GM21737 (cell line): ENCODE measurements around the gene SLC35G2.
"Not testable (repeated sequence)": the region's sequence is repeated elsewhere in the genome, so short reads cannot be mapped to it uniquely, and the experiment has no call there.

Experiments
- ATAC-seq: cut with Tn5 transposase; IDR thresholded peaks from one replicate; pipeline ENCODE4 v1.9.1; 2021; ENCODE audit warnings: mild to moderate bottlenecking, moderate library complexity; ENCODE audit not compliant: unreplicated experiment

The SLC35G2 gene

DNA sequence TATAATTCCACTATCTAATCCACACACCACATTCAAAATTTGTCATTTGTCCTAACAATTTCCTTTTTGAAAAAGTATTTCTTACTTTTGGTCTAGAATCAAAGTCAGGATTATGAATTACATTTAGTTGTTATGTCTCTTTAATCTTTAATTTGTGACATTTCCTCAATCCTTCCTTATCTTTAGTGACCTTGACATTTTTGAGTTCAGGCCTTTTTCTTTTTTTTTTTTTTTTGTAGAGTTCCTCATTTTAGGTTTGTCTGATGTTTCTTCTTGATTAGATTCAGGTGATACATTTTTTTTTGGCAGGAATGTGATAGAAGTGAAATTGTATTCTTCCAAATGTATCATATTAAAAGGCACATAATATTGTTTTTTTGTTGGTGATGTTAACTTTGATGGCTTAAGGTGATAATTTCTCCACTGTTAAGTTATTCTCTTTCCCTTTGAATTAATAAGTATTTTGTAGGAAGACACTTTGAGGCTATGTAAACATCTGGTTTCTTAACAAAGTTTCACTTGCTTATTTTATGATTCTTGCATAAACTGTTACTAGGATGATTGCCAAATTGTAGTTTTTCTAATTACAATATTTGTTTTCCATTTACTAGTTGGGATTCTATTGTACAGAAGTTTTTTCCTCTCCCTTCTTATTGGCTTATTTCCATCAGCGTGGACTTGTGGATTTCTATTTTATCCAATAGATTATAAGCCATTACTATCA lies 16.3 kb downstream of the SLC35G2 start:
- ATAC-seq: no peak

DNA sequence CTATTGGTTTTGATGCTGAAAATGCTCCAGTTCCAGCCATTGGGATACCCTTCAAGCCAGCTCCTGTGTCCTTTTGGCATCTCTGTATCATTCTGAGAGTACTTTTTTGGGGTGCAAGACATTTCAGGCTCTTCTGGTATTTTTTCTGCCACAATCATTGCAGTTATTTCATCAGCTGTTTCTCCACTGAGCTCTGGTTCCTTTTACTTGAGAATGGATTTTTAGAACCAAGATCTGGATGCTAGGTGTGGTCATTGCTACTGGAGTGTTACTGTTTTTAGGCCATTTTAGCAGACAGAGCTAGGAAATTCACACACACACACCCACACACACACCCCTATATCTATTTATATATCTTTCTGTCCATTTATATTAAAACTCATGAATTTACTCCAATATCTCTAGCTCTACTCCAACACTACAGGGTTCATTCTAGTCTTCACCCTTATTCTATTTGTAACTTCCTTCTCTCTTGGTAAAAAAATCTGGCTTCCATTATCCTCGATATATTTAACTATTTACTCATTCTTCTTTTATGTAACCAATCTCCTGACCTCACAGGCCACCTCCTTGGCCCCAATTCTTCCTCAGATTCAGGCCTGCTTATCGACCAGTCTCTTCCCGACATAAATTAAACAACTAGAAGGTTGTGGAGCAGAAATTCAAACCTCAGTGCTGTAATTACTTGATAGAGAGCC lies 17.0 kb downstream of the SLC35G2 start:
- no peak for ATAC-seq

DNA sequence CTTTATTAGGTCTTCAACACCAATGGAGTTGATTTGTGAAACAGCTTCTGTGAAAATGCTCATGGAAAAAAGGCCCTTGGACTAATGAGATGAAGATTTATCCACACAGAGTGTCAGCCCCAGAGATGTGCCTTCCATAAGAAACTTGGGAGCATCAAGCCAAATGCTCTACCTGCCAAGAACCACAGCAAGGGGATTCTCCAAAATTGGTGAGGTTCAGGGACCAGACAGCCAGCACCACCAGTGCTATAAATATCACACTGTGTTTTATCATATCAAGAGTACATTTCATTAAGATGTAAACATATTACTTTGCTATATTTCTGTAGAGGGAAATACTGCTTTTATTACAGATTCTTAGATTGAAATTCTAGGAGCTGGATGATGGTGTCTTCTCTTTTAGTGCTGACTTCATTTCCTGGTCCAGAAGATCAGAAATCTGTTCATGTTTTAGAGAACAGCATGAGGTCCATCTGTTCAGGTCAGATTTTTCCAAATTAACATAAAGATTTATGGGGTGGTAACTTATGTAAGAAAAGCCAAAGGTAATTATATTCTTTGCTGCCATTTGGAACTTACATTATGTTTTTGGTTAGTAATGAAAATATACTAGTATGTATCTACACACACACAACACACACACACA lies 17.7 kb downstream of the SLC35G2 start:
- ATAC-seq: no peak

DNA sequence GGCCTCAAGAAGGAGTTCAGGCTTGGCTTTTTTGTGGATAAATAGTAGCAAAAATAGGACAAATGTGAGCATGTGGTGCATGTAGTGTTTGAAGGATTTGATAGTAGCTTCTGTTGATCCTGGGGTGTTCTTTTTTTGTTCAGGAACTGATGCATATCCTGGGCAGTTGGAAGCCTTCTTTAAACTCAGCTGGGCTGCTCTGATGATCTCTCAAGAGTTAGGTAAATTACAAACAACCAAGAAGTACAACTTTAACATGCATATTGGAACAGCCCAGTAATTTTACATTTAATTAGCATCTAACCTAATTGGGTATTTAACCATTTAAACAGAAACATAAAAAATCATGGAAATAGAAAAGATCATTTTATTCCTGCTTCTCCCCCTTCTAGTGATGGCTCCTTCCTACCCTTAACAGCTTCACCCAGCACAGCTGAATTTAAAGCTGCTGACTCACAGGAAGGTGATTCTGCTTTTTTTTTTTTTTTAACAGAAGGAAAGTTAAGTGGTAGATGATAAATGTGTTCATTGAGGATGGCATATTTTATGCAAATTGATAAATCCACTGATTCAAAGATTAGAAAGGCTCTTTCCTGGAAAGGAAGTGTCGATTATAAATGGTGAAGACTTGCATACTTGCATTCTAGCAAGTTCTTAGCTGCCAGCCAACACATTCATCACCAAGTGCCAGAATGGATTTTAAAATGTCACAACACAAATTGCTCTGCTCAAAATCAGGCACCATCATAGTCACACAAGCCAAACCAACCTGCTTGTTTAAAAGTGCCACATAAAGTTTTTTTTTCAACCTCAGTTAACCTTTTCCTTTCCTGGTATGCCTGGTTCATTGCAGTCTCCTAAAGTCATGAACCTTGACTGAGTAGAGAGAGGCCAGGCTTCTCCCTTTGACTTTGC lies 20.0 kb downstream of the SLC35G2 start:
- ATAC-seq: no peak

DNA sequence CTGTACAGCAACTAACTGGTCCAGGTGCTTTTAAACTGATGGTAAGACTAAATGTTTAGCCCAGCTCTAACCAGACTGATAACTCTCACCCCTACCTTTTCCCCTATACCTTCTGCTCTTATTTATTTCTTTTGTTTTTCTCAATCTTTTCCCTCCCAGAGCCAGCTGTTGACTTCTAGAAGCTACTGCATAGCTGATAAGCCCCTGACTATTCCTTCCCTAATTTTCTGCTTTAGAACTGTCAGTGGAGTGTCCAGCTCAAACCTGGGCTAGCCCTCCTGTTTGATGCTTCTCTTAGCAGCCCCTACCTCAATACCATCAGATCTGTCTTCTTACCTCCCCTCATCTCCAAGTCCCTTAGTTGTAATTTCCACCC lies 20.6 kb downstream of the SLC35G2 start:
- ATAC-seq: no peak

DNA sequence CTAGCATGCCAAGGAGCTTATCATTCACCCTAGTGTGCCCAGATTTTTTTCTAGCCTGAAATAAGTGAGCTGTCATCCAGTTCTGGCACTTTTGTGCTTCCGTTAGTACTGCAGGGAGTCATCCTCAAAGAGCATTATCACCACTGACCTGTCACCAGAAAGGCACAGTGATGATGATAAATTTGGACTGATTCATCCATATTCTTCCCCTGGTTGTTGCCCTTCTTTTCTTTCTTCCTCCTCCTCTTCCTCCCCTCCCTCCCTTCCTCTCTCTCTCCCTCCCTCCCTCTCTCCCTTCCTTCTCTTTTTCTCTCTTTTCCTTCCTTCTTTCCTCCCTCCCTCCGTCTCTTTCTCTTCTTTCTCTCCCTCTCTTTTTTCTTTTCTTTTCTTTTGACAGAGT lies 21.3 kb downstream of the SLC35G2 start:
- no peak for ATAC-seq

DNA sequence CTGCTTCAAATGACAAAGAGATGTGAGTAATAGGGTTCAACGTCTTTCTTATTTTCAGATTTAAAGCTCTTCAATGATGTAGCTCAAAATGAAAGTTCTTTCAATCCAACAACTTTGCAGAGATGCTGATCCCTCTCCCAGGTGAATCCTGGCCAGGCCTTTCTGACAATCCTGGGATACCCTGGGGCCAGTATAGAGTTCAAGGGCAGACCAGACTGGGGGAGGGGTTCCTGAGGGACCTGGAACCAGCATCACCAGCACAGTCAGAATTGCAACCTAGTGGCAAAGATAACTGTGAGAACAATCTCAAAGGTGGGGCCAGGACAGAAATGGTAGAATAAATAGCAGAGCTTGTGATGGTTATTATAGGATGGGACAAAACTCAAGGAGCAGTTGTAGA lies 23.4 kb downstream of the SLC35G2 start:
- ATAC-seq: no peak

DNA sequence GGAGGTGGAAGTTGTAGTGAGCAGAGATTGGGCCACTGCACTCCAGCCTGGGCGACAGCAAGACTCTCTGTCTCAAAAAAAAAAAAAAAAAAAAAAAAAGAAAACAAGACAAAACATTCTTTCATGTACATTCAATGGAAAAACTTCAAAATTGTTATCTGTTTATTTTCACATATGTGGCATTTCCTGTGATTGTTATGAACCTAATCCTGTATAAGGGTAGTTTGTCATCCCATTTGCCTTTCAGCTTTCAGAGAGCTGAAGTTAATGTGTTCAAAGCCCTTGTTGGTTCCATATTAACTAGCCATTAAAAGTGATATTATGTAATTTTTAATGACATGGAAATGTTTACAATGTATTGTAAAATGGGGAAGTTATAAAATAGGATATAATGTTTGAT lies 25.8 kb downstream of the SLC35G2 start:
- no peak for ATAC-seq

DNA sequence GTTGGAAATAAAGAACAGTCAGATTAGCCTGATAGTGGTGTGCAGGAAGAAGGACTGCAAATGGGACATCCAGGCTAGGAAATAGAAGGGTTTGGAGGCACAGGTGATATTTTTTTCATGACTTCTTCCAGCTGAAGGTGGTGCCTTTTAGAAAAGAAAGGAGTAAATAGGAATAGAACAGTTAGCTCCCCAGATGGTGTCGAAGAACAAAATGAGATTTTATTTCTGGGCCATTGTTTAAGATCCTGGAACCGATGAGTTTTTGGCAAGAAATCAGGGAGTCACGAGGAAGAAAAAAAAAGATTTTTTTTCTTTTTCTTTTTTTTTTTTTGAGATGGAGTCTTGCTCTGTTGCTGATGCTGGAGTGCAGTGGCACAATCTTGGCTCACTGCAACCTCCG lies 33.3 kb downstream of the SLC35G2 start:
- no peak for ATAC-seq

DNA sequence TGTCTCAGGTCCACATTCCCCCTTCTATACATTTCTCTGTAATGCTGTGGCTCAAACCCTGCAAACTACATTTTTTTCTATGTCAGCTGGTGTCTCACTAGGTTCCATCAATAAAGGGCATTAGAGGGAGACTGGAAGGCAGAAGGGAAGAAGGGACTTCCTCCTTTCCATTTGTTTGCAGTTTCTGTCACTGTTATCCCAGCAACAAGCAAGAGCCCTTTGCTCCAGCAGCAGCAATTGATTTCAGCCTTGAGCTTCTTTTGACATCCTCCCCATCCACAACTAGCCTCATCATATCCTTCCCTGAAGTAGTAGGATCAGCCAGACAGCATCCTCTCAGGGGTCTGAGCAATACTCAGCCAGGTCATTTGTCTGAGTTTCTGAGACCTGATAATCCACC lies 37.7 kb downstream of the SLC35G2 start:
- no peak for ATAC-seq

DNA sequence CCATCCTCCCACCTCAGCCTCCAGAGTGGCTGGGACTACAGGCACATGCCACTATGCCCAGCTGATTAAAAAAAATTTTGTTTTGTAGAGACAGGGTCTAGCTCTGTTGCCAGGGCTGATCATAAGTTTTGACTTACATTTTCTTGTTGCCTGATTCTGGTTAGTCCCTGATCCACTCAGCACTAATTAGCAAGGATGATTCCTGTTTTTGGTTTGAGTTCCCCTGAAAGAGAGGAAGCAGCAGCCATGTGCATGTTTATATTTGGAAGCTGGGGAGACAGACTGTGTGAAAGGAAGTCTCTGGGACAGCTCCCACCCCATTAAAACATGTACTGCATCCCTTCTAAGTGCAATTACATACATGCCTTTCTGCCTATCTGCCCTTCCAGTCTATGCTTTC lies 39.5 kb downstream of the SLC35G2 start:
- no peak for ATAC-seq

DNA sequence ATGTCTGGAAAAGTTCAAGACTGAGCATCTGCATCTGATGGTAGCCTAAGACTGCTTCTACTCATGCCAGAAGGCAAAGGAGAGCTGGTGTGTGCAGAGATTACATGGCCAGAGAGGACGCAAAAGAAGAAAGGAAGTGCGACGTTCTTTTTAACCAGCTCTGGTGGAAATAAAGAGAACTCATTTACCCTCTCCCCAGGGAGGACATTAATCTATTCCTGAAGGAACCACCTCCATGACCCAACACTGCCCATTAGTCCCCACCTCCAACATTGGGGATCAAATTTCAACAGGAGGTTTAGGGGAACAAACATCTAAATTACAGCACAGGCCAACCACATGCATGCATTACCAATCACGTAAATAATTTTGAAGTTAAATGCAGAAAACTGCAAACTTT lies 41.6 kb downstream of the SLC35G2 start:
- ATAC-seq: no peak

DNA sequence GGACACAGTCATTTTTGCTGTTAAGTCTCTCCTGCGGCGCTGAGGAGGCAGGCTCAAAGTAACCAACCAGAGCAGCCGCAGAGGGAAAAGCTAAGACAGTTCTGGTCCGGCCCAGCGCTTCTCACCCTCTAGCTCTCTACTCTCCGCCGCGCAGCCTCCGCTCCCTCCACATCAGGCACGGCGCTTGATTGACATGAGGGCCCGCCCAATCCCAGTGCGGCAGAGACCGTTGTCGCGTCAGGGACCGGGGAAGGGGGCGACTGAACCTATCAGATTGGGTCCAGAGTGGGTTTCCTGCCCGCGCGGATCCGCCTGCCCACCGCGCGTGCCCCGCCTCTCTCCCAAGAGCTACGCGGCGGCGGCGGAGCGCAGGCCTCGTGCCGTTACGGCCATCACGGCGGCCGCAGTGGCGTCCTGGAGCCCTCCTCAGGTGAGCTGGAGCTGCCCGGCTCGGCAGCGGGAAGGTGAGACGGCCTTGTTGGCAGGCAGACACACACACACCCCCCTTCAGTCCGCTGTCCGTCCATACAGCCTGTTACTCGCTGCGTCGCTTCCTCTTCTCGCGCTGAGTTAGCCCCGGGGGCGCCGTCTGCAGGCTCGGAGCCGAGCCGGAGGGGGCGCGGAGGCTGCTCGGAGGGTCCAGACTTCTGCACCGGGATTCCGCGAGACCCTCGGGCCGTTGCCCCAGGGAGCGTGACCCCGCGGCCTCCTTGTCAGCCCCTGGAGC lies 43.1 kb downstream of the SLC35G2 start, which contains the start of gene NCK1:
Gene NCK1 (plus strand): TSS at position 319 of the 727 bp plus-strand sequence. CDS start 65,794 bp downstream, outside the sequence.
- ATAC-seq: peak; percentile 97

DNA sequence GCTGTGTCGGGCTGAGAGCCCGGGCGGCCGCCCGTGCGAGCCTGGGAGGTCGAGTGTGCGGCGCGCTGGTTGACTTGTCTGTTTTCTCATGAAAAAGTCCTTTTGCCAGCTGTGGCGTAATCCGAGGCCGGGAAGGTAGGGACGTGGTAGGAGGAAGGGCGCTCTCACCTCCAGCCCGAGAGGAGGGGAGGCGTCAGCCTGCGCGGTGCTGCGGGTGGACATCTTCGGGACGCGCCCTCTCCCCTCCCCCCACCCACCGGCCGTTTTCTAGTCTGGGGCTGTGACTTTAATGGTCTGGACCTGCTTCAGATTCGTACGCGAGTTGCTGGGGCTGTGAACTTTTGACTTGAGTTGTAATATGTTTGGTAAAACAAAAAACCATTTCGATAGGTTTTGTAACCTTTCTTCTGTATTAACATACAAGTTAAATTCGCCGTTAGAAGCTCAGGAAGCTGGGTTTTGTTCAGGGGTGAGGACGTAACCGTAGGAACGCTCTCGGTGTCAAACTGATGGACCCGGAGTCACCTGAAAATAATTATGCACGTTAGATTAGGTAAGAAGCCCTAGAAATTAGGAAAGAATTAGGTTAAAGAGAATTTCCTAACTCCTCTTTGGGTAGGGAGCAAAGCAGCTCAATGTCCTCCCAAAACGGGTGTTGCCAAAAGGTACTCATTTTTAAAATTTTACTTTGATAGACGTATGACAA lies 43.8 kb downstream of the SLC35G2 start:
- ATAC-seq: peak; percentile 13

DNA sequence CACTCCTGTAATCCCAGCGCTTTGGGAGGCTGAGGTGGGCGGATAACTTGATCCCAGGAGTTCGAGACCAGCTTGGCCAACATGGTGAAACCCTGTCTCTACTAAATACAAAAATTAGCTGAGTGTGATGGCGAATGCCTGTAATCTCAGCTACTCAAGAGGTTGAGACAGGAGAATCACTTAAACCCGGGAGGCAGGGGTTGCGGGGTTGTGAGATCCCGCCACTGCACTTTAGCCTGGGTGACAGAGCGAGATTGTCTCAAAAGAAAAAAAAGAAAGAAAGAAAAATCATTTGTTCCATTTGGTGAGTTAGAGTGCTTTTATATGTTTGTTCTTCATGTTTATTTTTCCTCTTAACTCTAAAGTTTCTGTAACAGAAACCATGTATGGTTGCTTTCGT lies 50.4 kb downstream of the SLC35G2 start:
- no peak for ATAC-seq

DNA sequence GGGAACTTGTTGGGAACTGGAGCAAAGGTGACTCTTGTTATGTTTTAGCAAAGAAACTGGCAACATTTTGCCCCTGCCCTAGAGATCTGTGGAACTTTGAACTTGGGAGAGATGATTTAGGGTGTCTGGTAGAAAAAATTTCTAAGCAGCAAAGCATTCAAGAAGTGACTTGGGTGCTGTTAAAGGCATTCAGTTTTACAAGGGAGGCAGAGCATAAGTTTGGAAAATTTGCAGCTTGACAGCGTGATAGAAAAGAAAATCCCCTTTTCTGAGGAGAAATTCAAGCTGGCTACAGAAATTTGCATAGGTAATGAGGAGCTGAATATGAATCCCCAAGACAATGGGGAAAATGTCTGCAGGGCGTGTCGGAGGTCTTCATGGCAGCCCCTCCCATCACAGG lies 53.3 kb downstream of the SLC35G2 start:
- ATAC-seq: not testable (repeated sequence)

DNA sequence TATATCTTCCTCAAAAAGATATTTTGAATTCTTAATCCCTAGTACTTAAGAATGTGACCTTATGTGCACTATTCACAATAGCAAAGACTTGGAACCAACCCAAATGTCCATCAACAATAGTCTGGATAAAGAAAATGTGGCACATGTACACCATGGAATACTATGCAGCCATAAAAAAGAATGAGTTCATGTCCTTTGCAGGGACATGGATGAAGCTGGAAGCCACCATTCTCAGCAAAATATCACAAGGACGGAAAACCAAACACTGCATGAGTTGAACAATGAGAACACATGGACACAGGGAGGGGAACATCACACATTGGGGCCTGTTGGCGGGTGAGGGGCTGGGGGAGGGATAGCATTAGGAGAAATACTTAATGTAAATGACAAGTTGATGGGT lies 60.6 kb downstream of the SLC35G2 start:
- ATAC-seq: not testable (repeated sequence)

DNA sequence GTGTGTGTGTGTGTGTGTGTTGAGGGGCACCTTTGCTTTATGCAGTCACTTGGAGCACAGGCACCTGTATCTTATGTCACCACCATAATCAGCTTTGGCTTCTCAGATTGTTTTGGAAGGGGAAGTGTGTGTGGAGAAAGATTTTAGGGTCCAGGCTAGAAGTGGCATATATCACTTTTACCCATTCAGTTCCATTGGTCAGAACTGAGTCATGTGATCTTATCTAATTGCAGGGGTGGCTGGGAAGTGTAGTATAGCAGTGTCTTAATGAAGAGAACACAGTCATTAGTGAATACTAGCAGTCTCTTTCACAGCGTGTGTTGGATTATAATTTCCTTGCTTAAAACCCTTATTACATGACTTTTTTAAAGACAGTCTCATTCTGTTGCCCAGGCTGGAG lies 63.6 kb downstream of the SLC35G2 start:
- no peak for ATAC-seq

DNA sequence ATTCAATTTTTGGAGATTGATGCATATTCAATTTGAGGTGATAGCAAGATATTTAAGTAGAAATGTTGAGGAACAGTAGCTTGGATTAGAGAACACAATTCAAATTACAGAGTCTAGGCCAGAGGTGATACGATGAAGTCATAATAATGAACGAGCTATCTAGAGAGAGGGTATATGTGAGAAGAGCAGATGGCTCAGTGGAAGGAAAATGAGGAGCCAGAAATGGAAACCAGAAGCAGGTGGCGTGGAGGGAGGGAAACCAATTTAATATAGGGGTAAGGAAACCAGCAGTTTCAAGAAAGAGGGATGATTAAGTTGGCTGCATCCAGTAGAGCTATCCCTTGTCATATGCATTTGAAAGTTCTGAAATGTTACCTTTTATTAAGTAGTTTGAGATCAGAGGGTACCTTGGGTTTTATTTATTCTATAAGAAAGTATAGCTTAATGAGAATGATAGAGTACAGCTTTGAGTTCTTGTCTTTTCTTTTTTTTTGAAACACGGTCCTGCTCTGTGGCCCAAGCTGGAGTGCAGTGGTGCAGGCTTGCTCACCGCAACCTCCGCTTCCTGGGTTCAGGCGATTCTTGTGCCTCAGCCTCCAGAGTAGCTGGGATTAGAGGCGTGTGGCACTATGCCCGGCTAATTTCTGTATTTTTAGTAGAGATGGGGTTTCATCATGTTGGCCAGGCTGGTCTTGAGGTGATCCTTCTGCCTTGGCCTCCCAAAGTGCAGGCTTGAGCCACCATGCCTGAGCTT lies 65.2 kb downstream of the SLC35G2 start:
- no peak for ATAC-seq
